Activated naive CD4-positive, alpha-beta T cell treated with anti-CD3 and anti-CD28 coated beads, Interleukin-2, amount 10 ng/mL, durations not matched to agents 7 days and 5 days (primary cell): ENCODE results near the gene RETSAT.

Experiments used
- CTCF ChIA-PET: fragments of 350-600 bp; sonication (Branson Sonifier 250); formaldehyde crosslinking; loops from one replicate; lab custom pipeline; 2021; ENCODE audit warnings: antibody characterized with exemption; lab: Charles Lee
- DNase-seq: peaks from one replicate; pipeline ENCODE4 v3.0.0-alpha.2; 2020
- H3K27ac Mint-ChIP-seq: one replicate; pipeline ENCODE4 v1.8.0; 2021; ENCODE audit warnings: mild to moderate bottlenecking, moderate library complexity, mixed read lengths
- H3K27me3 Mint-ChIP-seq: one replicate; pipeline ENCODE4 v1.8.0; 2021; ENCODE audit warnings: mild to moderate bottlenecking, mixed read lengths
- H3K36me3 Mint-ChIP-seq: one replicate; pipeline ENCODE4 v1.8.0; 2021; ENCODE audit warnings: mixed read lengths
- H3K4me1 Mint-ChIP-seq: one replicate; pipeline ENCODE4 v1.8.0; 2021; ENCODE audit warnings: mixed read lengths
- H3K4me3 Mint-ChIP-seq: one replicate; pipeline ENCODE4 v1.8.0; 2021; ENCODE audit warnings: mild to moderate bottlenecking, moderate library complexity, mixed read lengths
- H3K9me3 Mint-ChIP-seq: one replicate; pipeline ENCODE4 v1.8.0; 2021; ENCODE audit warnings: mixed read lengths

Gene RETSAT

GRCh38 chr2:85354286-85355072 lies at the start of gene RETSAT, which contains the start of gene ELMOD3:
Gene RETSAT (minus strand): TSS chr2:85354528. CDS start chr2:85354507, 21 bp downstream.
Gene ELMOD3 (plus strand): TSS chr2:85354769. CDS start chr2:85357199, 2,430 bp downstream.
- H3K4me3 Mint-ChIP-seq: peak within 1 kb of the TSS; percentile 99
- peaks cover 52% of the 10 kb centered on the region for H3K4me1 Mint-ChIP-seq
- peak; percentile 99 for DNase-seq
- CTCF ChIA-PET: interaction anchor here (1.2 to 2.1 kb wide), 6 partner anchors 10 to 198 kb away, joined by 3 to 9 read pairs (median 5); no protein-coding TSS in a partner anchor
- H3K27ac Mint-ChIP-seq: peak within 1 kb of the TSS; percentile 95
- peaks cover 44% of the 10 kb centered on the region for H3K36me3 Mint-ChIP-seq
- no peaks in the 10 kb centered on the region for H3K27me3 Mint-ChIP-seq
- no peaks in the 10 kb centered on the region for H3K9me3 Mint-ChIP-seq

DNA sequence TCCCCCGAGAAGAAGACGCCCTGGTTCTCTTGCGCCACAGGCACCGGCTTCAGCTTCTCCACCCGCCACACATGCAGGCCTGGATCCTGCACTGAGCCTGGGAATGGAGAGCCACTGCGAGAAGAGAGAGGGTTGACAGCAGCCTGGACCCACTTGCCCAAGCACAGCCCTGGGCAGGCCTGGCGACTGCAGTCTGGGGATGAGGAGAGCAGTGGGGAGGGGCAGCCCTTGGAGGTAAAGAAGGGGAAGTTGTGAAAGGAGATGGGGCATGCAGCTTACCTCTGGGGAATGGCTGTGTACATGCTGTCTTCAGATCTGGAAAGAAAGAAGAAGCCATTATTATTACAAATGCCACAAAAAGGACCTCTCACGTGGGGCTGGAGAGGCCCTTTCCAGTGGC lies 47.5 kb upstream of the RETSAT start:
- no peaks in the 10 kb centered on the region for H3K27me3 Mint-ChIP-seq
- no peak overlapping the region for H3K4me3 Mint-ChIP-seq
- CTCF ChIA-PET: interaction anchor here (1.0 to 1.1 kb wide), 2 partner anchors 10 to 150 kb away, joined by 3 to 4 read pairs; no protein-coding TSS in a partner anchor
- H3K27ac Mint-ChIP-seq: no peak overlapping the region
- no peak for DNase-seq
- peaks cover 29% of the 10 kb centered on the region for H3K4me1 Mint-ChIP-seq
- H3K36me3 Mint-ChIP-seq: peaks cover 62% of the 10 kb centered on the region
- H3K9me3 Mint-ChIP-seq: peaks cover 12% of the 10 kb centered on the region

DNA sequence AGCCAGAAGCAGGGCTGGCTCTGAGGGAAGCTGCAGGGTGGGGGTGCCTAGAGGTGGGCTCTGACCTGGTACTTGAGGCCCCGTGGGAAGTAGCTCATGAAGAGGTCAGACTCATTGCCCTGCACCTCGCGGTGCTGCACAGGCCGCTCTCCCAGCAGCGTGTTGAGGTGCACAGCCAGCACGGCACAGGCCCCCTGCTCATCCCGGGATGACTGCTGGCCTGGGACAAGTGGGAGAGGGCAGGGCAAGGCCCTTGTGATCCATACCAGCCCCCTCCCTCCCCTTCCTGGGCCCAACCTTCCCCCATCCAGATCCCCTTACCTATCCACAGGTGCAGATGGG lies 47.1 kb upstream of the RETSAT start:
- CTCF ChIA-PET: interaction anchor here (1.0 to 1.1 kb wide), 2 partner anchors 10 to 151 kb away, joined by 3 to 4 read pairs; no protein-coding TSS in a partner anchor
- H3K4me1 Mint-ChIP-seq: peaks cover 29% of the 10 kb centered on the region
- DNase-seq: no peak
- H3K4me3 Mint-ChIP-seq: no peak overlapping the region
- no peaks in the 10 kb centered on the region for H3K27me3 Mint-ChIP-seq
- H3K36me3 Mint-ChIP-seq: peaks cover 66% of the 10 kb centered on the region
- H3K9me3 Mint-ChIP-seq: peaks cover 12% of the 10 kb centered on the region
- no peak overlapping the region for H3K27ac Mint-ChIP-seq

DNA sequence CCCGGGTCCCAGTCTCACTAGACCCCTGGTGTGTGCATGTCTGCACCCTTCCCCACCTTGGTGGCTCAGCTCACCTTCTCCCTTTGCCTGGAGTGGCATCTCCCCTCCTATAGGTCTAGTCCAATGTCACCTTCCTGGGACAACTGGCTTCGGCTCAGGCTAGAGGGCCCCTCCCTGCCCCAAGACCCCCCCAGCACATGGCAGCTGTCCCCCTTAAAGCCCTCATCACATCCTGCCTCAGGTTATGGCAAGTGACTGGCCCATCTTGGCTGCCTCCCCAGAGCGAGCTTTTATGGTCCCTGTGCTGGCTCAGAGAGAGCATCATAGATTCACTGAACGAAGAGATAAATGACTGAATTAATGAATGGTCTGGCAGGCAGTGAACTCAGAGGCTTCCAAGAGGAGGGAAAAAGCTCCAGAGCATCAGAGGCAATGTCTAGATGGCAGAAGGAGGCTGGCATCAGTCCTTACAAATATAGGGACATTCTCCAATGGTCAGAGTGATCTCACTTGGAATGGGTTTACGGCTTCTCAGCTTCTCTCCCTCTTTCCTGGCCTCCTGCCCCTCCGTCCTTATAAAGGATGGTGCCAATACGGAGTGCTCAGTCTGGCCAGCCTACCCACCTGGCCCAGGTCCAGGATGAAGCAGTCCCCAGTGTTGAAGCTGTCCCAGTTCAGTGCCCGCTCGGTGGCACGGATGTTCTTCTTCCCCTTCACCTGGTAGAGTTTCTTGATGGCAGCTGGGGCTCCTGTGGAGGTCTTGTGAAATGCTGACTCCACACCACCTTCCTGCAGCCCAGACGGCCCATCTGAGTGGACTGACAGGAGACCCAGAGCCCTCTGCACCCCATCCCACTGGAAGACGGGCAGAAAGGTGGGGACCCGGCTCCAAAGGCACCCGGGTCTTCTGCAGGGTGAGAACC lies 46.5 kb upstream of the RETSAT start:
- Mint-ChIP-seq H3K4me1 (peaks cover 23% of the 10 kb centered on the region), H3K4me3 (no peak overlapping the region), H3K27ac (peak overlapping the region; percentile 52), H3K9me3 (peaks cover 12% of the 10 kb centered on the region), H3K27me3 (no peaks in the 10 kb centered on the region), H3K36me3 (peaks cover 70% of the 10 kb centered on the region)
- CTCF ChIA-PET: interaction anchor here (1.0 to 1.1 kb wide), 2 partner anchors 9 to 151 kb away, joined by 3 to 4 read pairs; no protein-coding TSS in a partner anchor
- DNase-seq: no peak

- Mint-ChIP-seq H3K36me3 (peaks cover 62% of the 10 kb centered on the region), H3K27ac (no peak overlapping the region), H3K27me3 (no peaks in the 10 kb centered on the region), H3K4me3 (no peak overlapping the region), H3K9me3 (peaks cover 10% of the 10 kb centered on the region), H3K4me1 (peaks cover 15% of the 10 kb centered on the region)
- CTCF ChIA-PET: no interaction called here
- DNase-seq: peak; percentile 7
Observed at GRCh38 chr2:85400023-85400422, 45.7 kb upstream of the RETSAT start.

DNA sequence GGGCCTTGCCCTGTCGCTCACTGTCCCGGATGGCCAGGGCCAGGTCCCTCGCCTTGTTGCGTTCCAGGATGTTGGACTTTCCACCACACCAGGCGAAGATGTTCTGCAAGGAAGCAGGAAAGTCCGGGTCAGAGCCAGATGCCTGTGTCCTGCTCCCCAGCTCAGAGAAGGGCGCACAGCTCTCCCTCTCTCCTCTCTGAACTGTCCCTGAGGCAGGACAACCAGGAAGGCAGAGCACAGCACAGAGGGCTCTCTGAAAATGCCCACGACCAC lies 44.8 kb upstream of the RETSAT start:
- Mint-ChIP-seq H3K9me3 (peaks cover 7% of the 10 kb centered on the region), H3K36me3 (peaks cover 63% of the 10 kb centered on the region), H3K27ac (no peak overlapping the region), H3K27me3 (no peaks in the 10 kb centered on the region), H3K4me1 (peaks cover 12% of the 10 kb centered on the region), H3K4me3 (no peak overlapping the region)
- CTCF ChIA-PET: no interaction called here
- DNase-seq: no peak

DNA sequence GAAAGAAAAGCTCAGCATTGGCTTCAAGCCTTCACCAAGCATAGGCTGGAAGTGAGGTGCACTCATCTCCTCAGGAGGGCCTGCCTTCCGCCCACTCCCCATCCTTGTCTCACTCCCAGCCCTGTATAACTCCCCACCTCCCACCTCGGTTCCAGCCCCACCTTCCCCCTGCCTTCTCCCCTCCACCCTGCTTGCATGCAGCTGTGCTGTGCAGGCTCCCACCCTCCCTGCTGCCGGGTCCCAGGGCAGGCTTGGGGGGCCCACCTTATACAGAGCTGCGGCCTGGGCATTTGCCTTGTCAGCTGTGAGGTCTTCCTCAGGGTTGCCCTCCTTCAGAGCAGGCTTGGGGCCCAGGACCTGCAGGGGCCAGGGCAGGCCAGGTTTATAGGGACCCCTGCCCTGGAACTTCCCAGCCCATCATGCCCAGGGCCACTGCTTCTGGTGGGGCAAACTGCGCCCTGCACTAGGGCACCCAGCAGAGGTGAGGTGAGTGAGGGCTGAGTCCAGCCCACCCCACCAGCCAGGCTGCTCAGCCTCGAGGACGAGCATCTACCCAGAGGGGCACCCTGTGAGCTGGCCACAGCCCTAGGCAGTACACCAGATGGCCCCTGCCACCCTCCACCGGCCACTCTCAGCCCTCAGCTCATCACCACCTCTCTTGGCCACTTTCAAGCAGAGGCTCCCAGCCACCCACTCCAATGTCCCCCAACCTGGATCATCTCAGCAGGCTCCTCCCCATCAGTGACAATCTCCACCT lies 44.3 kb upstream of the RETSAT start:
- Mint-ChIP-seq H3K4me1 (peaks cover 17% of the 10 kb centered on the region), H3K27me3 (no peaks in the 10 kb centered on the region), H3K27ac (no peak overlapping the region), H3K9me3 (peaks cover 5% of the 10 kb centered on the region), H3K36me3 (peaks cover 64% of the 10 kb centered on the region), H3K4me3 (no peak overlapping the region)
- CTCF ChIA-PET: no interaction called here
- no peak for DNase-seq

GRCh38 chr2:85397925-85398331 lies 43.6 kb upstream of the RETSAT start:
- no peak for DNase-seq

GRCh38 chr2:85396531-85397470 lies 42.5 kb upstream of the RETSAT start:
- H3K36me3 Mint-ChIP-seq: peaks cover 52% of the 10 kb centered on the region

More at GRCh38 chr2:85397925-85398331, 43.6 kb upstream of the RETSAT start:
- H3K4me3 Mint-ChIP-seq: no peak overlapping the region
- H3K36me3 Mint-ChIP-seq: peaks cover 59% of the 10 kb centered on the region
- H3K9me3 Mint-ChIP-seq: peaks cover 3% of the 10 kb centered on the region
- H3K4me1 Mint-ChIP-seq: peaks cover 19% of the 10 kb centered on the region
- CTCF ChIA-PET: no interaction called here
- no peaks in the 10 kb centered on the region for H3K27me3 Mint-ChIP-seq
- no peak overlapping the region for H3K27ac Mint-ChIP-seq

GRCh38 chr2:85395912-85396475 lies 41.7 kb upstream of the RETSAT start:
- Mint-ChIP-seq H3K9me3 (no peaks in the 10 kb centered on the region), H3K4me1 (peaks cover 36% of the 10 kb centered on the region), H3K36me3 (peaks cover 45% of the 10 kb centered on the region), H3K27me3 (no peaks in the 10 kb centered on the region), H3K4me3 (no peak overlapping the region), H3K27ac (no peak overlapping the region)
- CTCF ChIA-PET: no interaction called here
- no peak for DNase-seq

More at GRCh38 chr2:85396531-85397470, 42.5 kb upstream of the RETSAT start:
- peaks cover 29% of the 10 kb centered on the region for H3K4me1 Mint-ChIP-seq
- no peak overlapping the region for H3K4me3 Mint-ChIP-seq
- DNase-seq: no peak
- H3K27me3 Mint-ChIP-seq: no peaks in the 10 kb centered on the region
- CTCF ChIA-PET: no interaction called here
- H3K27ac Mint-ChIP-seq: peak overlapping the region; percentile 6
- H3K9me3 Mint-ChIP-seq: no peaks in the 10 kb centered on the region

GRCh38 chr2:85394976-85395375 lies 40.6 kb upstream of the RETSAT start:
- H3K4me3 Mint-ChIP-seq: no peak overlapping the region
- H3K9me3 Mint-ChIP-seq: no peaks in the 10 kb centered on the region
- H3K36me3 Mint-ChIP-seq: peaks cover 38% of the 10 kb centered on the region
- DNase-seq: no peak
- CTCF ChIA-PET: interaction anchor here (1.1 to 7.4 kb wide), 2 partner anchors 157 to 243 kb away, joined by 3 to 118 read pairs; no protein-coding TSS in a partner anchor
- peaks cover 36% of the 10 kb centered on the region for H3K4me1 Mint-ChIP-seq
- H3K27me3 Mint-ChIP-seq: no peaks in the 10 kb centered on the region
- H3K27ac Mint-ChIP-seq: no peak overlapping the region

- CTCF ChIA-PET: interaction anchor here (1.1 to 7.4 kb wide), 3 partner anchors 26 to 243 kb away, joined by 3 to 118 read pairs (median 9); no protein-coding TSS in a partner anchor
- no peaks in the 10 kb centered on the region for H3K9me3 Mint-ChIP-seq
- H3K4me3 Mint-ChIP-seq: no peak overlapping the region
- H3K27ac Mint-ChIP-seq: no peak overlapping the region
- H3K36me3 Mint-ChIP-seq: peaks cover 39% of the 10 kb centered on the region
- no peaks in the 10 kb centered on the region for H3K27me3 Mint-ChIP-seq
- peaks cover 36% of the 10 kb centered on the region for H3K4me1 Mint-ChIP-seq
- DNase-seq: no peak
Observed at GRCh38 chr2:85394261-85394681, 39.9 kb upstream of the RETSAT start.
